GM21825 (cell line): ENCODE data around the gene ASPA.

Experiments used
- ATAC-seq: cut with Tn5 transposase; IDR thresholded peaks from one replicate; pipeline ENCODE4 v1.9.1; 2021; ENCODE audit warnings: mild to moderate bottlenecking, moderate library complexity; ENCODE audit not compliant: unreplicated experiment

The ASPA gene

GRCh38 chr17:3532859-3533142 lies 57.0 kb downstream of the ASPA start:
- ATAC-seq = no peak

DNA sequence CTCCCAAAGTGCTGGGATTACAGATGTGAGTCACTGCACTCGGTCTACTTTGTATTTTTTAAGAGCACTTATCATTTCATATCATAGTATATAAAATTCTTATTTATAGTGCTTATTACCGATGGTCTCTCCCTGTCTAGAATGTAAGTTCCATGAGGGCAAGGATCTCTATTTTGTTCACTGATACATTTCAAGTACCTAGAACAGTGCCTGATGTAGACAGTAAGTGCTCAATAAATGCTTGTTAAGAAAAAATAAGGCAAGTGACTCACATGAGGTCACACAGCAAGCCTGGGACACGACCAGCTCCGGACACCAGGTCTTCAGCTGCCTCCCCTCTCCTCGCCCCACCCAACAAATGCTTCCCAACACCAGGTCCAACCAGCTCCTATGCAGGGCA lies 58.0 kb downstream of the ASPA start:
- ATAC-seq = no peak

- no peak for ATAC-seq
These were observed 59.1 kb downstream of the ASPA start for GRCh38 chr17:3534881-3535252.

GRCh38 chr17:3535253-3535995 lies 59.6 kb downstream of the ASPA start:
- no peak for ATAC-seq

GRCh38 chr17:3536716-3537115 lies 60.9 kb downstream of the ASPA start:
- no peak for ATAC-seq

DNA sequence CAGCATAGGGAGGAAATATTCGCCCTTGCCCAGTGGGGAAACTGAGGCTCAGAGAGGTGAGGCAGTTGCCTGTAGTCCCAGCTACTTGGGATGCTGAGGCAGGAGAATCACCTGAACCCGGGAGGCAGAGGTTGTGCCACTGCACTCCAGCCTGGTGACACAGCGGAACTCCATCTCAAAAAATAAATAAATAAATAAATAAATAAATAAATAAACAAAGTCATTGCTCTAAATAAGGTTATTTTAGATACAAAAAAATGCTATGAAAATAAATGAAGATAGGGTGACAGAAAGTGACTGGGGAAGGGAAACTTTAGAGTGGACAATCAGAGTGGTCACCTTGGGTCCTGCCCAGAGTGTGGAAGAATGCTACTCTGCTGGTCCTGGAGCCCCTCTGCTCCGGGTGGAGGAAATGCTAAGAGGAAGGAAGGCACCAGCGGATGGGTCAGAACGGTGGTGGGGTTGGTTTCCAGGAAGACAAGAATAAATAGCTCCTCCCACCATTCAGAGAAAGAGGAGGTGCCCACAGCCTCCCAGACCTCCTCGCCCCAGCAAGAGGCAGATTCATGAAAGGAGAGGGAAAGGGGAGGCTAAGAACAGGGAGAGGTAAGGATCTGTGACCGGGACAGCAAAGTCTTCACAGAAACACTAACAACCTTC lies 64.2 kb downstream of the ASPA start:
- ATAC-seq = no peak

GRCh38 chr17:3542410-3543088 lies 66.8 kb downstream of the ASPA start:
- ATAC-seq = no peak

DNA sequence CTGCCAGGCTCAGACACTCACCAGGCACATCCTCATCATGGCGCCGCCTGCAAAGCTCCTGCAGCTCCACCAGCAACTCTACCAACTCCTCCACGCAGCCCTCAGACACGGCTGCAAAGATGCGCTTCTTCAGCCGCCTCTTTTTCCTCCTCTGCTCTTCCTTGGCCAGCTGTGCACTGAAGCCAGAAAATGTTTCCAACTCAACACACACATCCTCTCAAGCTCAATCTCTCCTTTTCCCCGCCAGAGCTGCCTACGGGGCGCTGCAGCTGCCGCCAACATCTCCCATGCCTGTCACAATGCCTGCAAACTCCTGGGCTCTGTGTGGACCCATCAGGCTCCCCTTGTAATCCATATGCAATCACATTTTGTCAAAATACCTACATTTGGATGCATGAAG lies 67.7 kb downstream of the ASPA start:
- no peak for ATAC-seq

- ATAC-seq = no peak
These were observed 68.6 kb downstream of the ASPA start for GRCh38 chr17:3544365-3544764.

GRCh38 chr17:3545151-3545550 lies 69.4 kb downstream of the ASPA start:
- no peak for ATAC-seq

DNA sequence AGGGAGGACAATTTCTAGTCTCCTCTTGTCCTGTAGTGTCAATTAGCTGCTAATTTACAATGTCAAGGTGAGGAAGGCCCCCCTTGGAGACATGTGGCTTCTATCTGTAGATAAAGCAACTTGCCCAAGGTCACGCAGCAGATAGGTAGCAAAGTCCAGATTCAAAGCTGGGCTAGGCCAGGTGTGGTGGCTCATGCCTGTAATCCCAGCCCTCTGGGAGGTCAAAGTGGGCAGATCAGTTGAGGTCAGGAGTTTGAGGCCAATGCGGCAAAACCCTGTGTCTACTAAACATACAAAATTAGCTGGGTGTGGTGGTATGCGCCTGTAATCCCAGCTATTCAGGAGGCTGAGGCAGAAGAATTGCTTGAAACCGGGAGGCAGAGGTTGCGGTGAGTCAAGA lies 70.7 kb downstream of the ASPA start:
- ATAC-seq = no peak

GRCh38 chr17:3546997-3547396 lies 71.2 kb downstream of the ASPA start:
- no peak for ATAC-seq

- ATAC-seq = no peak
These were observed 71.8 kb downstream of the ASPA start for GRCh38 chr17:3547628-3548027.

GRCh38 chr17:3549610-3550162 lies 73.9 kb downstream of the ASPA start:
- no peak for ATAC-seq

DNA sequence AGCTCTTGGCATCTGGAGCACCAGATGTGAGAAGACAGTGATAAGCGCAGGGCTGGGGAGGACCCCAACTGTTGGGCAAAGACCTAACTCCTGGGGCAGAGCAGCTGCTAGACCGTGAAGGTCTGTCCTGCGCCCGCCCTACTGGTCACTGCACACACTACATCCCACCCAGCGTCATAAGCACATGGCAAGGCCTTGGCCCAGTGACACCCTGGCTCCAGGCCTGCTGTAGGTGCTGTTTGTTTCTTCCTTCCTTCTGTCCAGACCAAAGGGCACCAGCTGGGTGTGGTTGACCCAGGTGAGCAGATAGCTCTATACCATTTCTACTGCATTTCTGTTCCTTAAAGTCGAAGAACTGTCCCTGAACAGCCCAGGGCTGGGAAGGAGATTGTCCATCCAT lies 75.4 kb downstream of the ASPA start:
- no peak for ATAC-seq

- no peak for ATAC-seq
These were observed 77.1 kb downstream of the ASPA start for GRCh38 chr17:3552916-3553315.
